ENCODE data around the gene CABP5. TPM values are rescaled to one million over a fixed set of nuclear protein-coding genes. Genes with fewer than 3 reads are reported as not detected.

CABP5 gene
- total RNA-seq, 1 donor from 2014 or later: not detected

GRCh38 chr19:48033604-48034003, 10.3 kb downstream of the CABP5 start:
- DNase-seq (ENCODE audit: low read depth): no peak

GRCh38 chr19:48030073-48030472, 13.8 kb downstream of the CABP5 start:
- DNase-seq (ENCODE audit: low read depth): no peak

- no peak for DNase-seq (ENCODE audit: low read depth)
Measured at GRCh38 chr19:48029431-48029830, 14.4 kb downstream of the CABP5 start.

GRCh38 chr19:48025480-48025879, 18.4 kb downstream of the CABP5 start:
- no peak for DNase-seq (ENCODE audit: low read depth)

- DNase-seq (ENCODE audit: low read depth): no peak
Measured at GRCh38 chr19:48023518-48023917, 20.4 kb downstream of the CABP5 start.

- no peak for DNase-seq (ENCODE audit: low read depth)
Measured at GRCh38 chr19:48023011-48023410, 20.9 kb downstream of the CABP5 start.

GRCh38 chr19:48020686-48021085, 23.2 kb downstream of the CABP5 start:
- no peak for DNase-seq (ENCODE audit: low read depth)

GRCh38 chr19:48010932-48011758, 32.7 kb downstream of the CABP5 start:
- no peak for DNase-seq (ENCODE audit: low read depth)

GRCh38 chr19:48006762-48007161, 37.1 kb downstream of the CABP5 start:
- DNase-seq (ENCODE audit: low read depth): no peak

GRCh38 chr19:48004236-48004635, 39.6 kb downstream of the CABP5 start:
- no peak for DNase-seq (ENCODE audit: low read depth)

GRCh38 chr19:48000846-48001245, 43.0 kb downstream of the CABP5 start:
- no peak for DNase-seq (ENCODE audit: low read depth)

GRCh38 chr19:47998800-47999199, 45.1 kb downstream of the CABP5 start:
- no peak for DNase-seq (ENCODE audit: low read depth)

GRCh38 chr19:47996230-47996727, 47.6 kb downstream of the CABP5 start:
- DNase-seq (ENCODE audit: low read depth): no peak

- no peak for DNase-seq (ENCODE audit: low read depth)
Measured at GRCh38 chr19:47994209-47994802, 49.6 kb downstream of the CABP5 start, which contains the start of gene ELSPBP1. ELSPBP1 (plus strand) TSS chr19:47994632; CDS start chr19:48008668, 14,036 bp downstream.

- no peak for DNase-seq (ENCODE audit: low read depth)
Measured at GRCh38 chr19:47992070-47992469, 51.8 kb downstream of the CABP5 start, which contains the start of gene BSPH1. BSPH1 (minus strand) TSS chr19:47992170; CDS start chr19:47992081, 89 bp downstream.

- no peak for DNase-seq (ENCODE audit: low read depth)
Measured at GRCh38 chr19:47991191-47991808, 52.6 kb downstream of the CABP5 start.

Other genes starting within 250 kb of the CABP5 start
- gene TPRX1, start 239.5 kb downstream of the CABP5 start, total RNA-seq: not detected in 2 replicates
- not detected in 2 replicates for gene CRX, start 222.1 kb downstream of the CABP5 start, total RNA-seq
- gene TPRX2, start 184.8 kb downstream of the CABP5 start, total RNA-seq: not detected in 2 replicates
- gene SULT2A1, start 157.8 kb downstream of the CABP5 start, total RNA-seq: not detected in 2 replicates
- not detected in 2 replicates for gene BSPH1, start 51.9 kb downstream of the CABP5 start, total RNA-seq
- gene ELSPBP1, start 49.4 kb downstream of the CABP5 start, total RNA-seq: not detected in 2 replicates
- gene PLA2G4C, start 66.7 kb upstream of the CABP5 start, total RNA-seq: 109 and 161 TPM in 2 replicates
- 8.4 and 8.9 TPM in 2 replicates for gene LIG1, start 126.3 kb upstream of the CABP5 start, total RNA-seq
- 1.3 and 2.1 TPM in 2 replicates for gene ZSWIM9, start 126.6 kb upstream of the CABP5 start, total RNA-seq
- 20.7 and 23.0 TPM in 2 replicates for gene CARD8, start 211.8 kb upstream of the CABP5 start, total RNA-seq
- gene ZNF114, start 226.0 kb upstream of the CABP5 start, total RNA-seq: not detected in 2 replicates